OCI-LY7 (cell line): Measurements from ENCODE around the gene CPEB4. TPM values are rescaled to one million over a fixed set of nuclear protein-coding genes. Genes with fewer than 3 reads are reported as not detected.

Experiments
- BruUV-seq: library from RNA; stranded (reverse); fragments of 400-500 nt; replicated peaks from 2 replicates; lab custom pipeline; 2021; lab: Mats Ljungman, UMichigan
- CTCF ChIA-PET: fragments of 300-600 bp; sonication (Branson Sonifier 250); formaldehyde crosslinking; loops from one replicate; lab custom pipeline; 2022; ENCODE audit warnings: antibody characterized with exemption; ENCODE audit not compliant: unreplicated experiment; lab: Charles Lee
- POLR2A ChIA-PET: fragments of 300-600 bp; sonication (Branson Sonifier 250); formaldehyde crosslinking; loops from one replicate; lab custom pipeline; 2022; ENCODE audit warnings: antibody characterized with exemption; lab: Charles Lee
- DNase-seq: peaks from one replicate; pipeline ENCODE4 v3.0.0-alpha.2; 2015; ENCODE audit warnings: low spot score
- H2AFZ ChIP-seq: fragments of 200-600 bp; sonication (generic), shearing (Covaris generic); 2 replicates; pipeline ENCODE4 v1.6.1; 2014; ENCODE audit warnings: mild to moderate bottlenecking, antibody characterized with exemption, low read length, moderate library complexity
- H3K27ac ChIP-seq: fragments of 200-600 bp; sonication (generic); 2 replicates; pipeline ENCODE4 v1.5.1; 2014; ENCODE audit warnings: mixed run types, low read depth, mild to moderate bottlenecking, moderate library complexity, low read length, inconsistent platforms; ENCODE audit not compliant: poor library complexity, severe bottlenecking
- H3K36me3 ChIP-seq: fragments of 200-600 bp; sonication (generic); 2 replicates; pipeline ENCODE4 v1.6.1; 2014; ENCODE audit warnings: mild to moderate bottlenecking, antibody characterized with exemption, low read length, moderate library complexity, mixed read lengths; ENCODE audit not compliant: insufficient read depth
- H3K4me1 ChIP-seq: fragments of 200-600 bp; sonication (generic); 2 replicates; pipeline ENCODE4 v1.5.1; 2014; ENCODE audit warnings: mild to moderate bottlenecking, low read length; ENCODE audit not compliant: insufficient read depth, poor library complexity, severe bottlenecking
- H3K4me2 ChIP-seq: fragments of 200-600 bp; sonication (generic); 2 replicates; pipeline ENCODE4 v1.6.1; 2014; ENCODE audit warnings: mild to moderate bottlenecking, low read length
- H3K4me3 ChIP-seq: fragments of 200-600 bp; sonication (generic); 2 replicates; pipeline ENCODE4 v1.5.1; 2014; ENCODE audit warnings: mild to moderate bottlenecking, low read depth, low read length; ENCODE audit not compliant: poor library complexity, severe bottlenecking
- H3K79me2 ChIP-seq: fragments of 200-600 bp; sonication (generic); 2 replicates; pipeline ENCODE4 v1.6.1; 2016; ENCODE audit warnings: low read depth, mild to moderate bottlenecking, low read length, moderate library complexity, mixed read lengths; ENCODE audit not compliant: insufficient read depth
- H3K9me2 ChIP-seq: fragments of 200-600 bp; sonication (generic); 2 replicates; pipeline ENCODE4 v1.6.1; 2016; ENCODE audit warnings: mild to moderate bottlenecking, low read length, mixed read lengths; ENCODE audit not compliant: insufficient read depth
- H3K9me3 ChIP-seq: fragments of 200-600 bp; sonication (generic); 2 replicates; pipeline ENCODE4 v1.6.1; 2014; ENCODE audit warnings: mild to moderate bottlenecking, mixed run types, low read length, mixed read lengths
- H4K20me1 ChIP-seq: fragments of 200-600 bp; sonication (generic); 2 replicates; pipeline ENCODE4 v1.6.1; 2014; ENCODE audit warnings: mild to moderate bottlenecking, antibody characterized with exemption, low read length, moderate library complexity, mixed read lengths; ENCODE audit not compliant: insufficient read depth
- EZH2phosphoT487 ChIP-seq: fragments of 200-600 bp; sonication (generic); IDR thresholded peaks from 2 replicates; pipeline ENCODE4 v1.6.1; 2018; ENCODE audit warnings: low read depth, borderline replicate concordance, mild to moderate bottlenecking, mixed run types, antibody characterized with exemption, low read length, moderate library complexity, mixed read lengths
- intact Hi-C: fragments of 100-400 bp; cut with micrococcal nuclease; formaldehyde crosslinking; loops from one replicate; pipeline ENCODE4 v1.10.0; 2022; ENCODE audit not compliant: unreplicated experiment
- total RNA-seq, 2 experiments: library from RNA; depleted of rRNA in 1 of 2; stranded (reverse); fragments of >200 nt in 1 of 2; shearing (Covaris generic) in 1 of 2; gene quantifications; 2 replicates each; pipeline ENCODE4 v1.2.3, GENCODE V29; 2014 to 2022
- TF ChIP-seq, protein P1 (sequence below): fragments of 200-600 bp; sonication (generic); conservative IDR thresholded peaks from 2 replicates; pipeline ENCODE4 v1.5.1; 2014; ENCODE audit warnings: mild to moderate bottlenecking, antibody characterized with exemption, low read length, moderate library complexity, mixed read lengths

The CPEB4 gene
- total RNA-seq, 2 experiments from 2014 or later, result 12.6 to 31.8 TPM

DNA sequence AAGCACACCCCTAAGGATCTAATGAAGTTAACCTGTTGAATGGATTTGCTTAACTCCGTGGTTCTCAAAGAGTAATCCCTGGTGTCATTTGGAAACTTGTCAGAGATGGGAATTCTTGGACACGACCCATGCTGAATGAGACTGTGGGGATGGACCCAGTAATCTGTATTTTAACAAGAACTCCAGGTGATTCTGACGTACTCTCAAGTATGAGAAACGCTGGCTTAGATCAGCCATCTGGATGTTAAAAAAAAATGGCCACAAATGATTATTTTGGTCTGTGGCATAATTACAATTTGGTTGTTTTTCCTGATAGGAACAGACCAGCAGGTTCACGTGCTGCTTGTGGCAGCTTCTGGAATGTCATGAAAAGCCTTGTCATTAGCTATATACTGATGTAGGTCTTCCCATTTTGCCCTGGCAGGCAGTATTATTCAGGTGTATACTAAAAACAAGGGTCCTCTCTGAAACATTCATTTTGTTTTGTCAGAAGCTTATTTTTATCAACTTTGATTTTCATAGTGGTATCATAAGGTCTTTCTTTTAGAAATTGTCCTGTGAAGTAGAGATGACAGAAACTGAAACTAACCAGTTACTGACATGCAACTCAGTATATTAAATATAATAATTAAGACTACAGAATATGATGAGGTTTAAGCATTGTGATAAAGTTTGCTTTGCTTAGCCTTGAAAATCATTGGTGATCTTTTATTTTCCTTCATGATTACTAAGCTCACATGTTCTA is 15.4 kb downstream of the CPEB4 start:
- Histone ChIP-seq H3K9me3 (no peaks in the 10 kb centered on the region), H3K4me2 (peak overlapping the region; percentile 85), H3K9me2 (no peaks in the 10 kb centered on the region), H3K79me2 (peaks cover 100% of the 10 kb centered on the region), H3K27ac (peak overlapping the region; percentile 57), H3K36me3 (peaks cover 23% of the 10 kb centered on the region), H3K4me1 (peaks cover 88% of the 10 kb centered on the region), H4K20me1 (no peaks in the 10 kb centered on the region), H3K4me3 (peak overlapping the region; percentile 56), H2AFZ (peak overlapping the region; percentile 17; the same call in 1 of the 2 replicates)
- ChIA-PET CTCF (interaction anchor here (1.3 to 2.2 kb wide), 3 partner anchors 10 to 158 kb away, joined by 3 to 8 read pairs (median 4); partner anchors contain the start of gene CPEB4), POLR2A (interaction anchor here (0.5 to 5.8 kb wide), 17 partner anchors 10 to 169 kb away, joined by 3 to 114 read pairs (median 5); no protein-coding TSS in a partner anchor)
- DNase-seq, result no peak
- BruUV-seq, result no TSS peak
- intact Hi-C loops, result no loop called here
- no peak for TF ChIP-seq EZH2phosphoT487
- TF ChIP-seq, protein P1, sequence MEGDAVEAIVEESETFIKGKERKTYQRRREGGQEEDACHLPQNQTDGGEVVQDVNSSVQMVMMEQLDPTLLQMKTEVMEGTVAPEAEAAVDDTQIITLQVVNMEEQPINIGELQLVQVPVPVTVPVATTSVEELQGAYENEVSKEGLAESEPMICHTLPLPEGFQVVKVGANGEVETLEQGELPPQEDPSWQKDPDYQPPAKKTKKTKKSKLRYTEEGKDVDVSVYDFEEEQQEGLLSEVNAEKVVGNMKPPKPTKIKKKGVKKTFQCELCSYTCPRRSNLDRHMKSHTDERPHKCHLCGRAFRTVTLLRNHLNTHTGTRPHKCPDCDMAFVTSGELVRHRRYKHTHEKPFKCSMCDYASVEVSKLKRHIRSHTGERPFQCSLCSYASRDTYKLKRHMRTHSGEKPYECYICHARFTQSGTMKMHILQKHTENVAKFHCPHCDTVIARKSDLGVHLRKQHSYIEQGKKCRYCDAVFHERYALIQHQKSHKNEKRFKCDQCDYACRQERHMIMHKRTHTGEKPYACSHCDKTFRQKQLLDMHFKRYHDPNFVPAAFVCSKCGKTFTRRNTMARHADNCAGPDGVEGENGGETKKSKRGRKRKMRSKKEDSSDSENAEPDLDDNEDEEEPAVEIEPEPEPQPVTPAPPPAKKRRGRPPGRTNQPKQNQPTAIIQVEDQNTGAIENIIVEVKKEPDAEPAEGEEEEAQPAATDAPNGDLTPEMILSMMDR, result no peak

DNA sequence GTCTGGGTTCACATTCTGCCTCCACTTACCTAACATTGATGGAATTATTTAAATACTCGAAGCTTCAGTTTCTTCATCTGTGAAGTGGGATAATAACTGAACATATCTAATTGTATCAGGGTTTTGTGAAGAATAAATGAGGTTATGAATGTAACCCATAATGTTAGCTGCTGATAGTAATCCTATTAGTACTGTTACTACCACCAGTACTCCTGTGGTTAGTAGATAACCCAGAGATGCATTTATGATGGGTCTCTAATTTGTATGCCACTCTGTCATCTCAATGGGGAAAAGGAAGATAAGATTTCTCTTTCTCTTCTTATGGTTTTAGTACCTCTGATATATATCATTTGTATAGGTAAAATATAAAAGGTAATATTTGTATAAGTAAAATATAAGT is 16.0 kb downstream of the CPEB4 start:
- peak overlapping the region; percentile 56 for H3K4me3 ChIP-seq
- ChIA-PET POLR2A (interaction anchor here (0.9 to 5.8 kb wide), 14 partner anchors 11 to 169 kb away, joined by 3 to 114 read pairs (median 4); no protein-coding TSS in a partner anchor), CTCF (interaction anchor here (1.3 to 2.2 kb wide), 3 partner anchors 11 to 158 kb away, joined by 3 to 8 read pairs (median 4); partner anchors contain the start of gene CPEB4)
- TF ChIP-seq EZH2phosphoT487, result no peak
- TF ChIP-seq, protein P1, result no peak
- no peaks in the 10 kb centered on the region for H4K20me1 ChIP-seq
- H2AFZ ChIP-seq, result no peak overlapping the region
- peak overlapping the region; percentile 85 for H3K4me2 ChIP-seq
- H3K36me3 ChIP-seq, result peaks cover 22% of the 10 kb centered on the region; the same call in 1 of the 2 replicates
- DNase-seq, result no peak
- peaks cover 100% of the 10 kb centered on the region for H3K79me2 ChIP-seq
- H3K9me2 ChIP-seq, result no peaks in the 10 kb centered on the region
- peaks cover 88% of the 10 kb centered on the region for H3K4me1 ChIP-seq
- intact Hi-C loops, result no loop called here
- peak overlapping the region; percentile 57 for H3K27ac ChIP-seq
- BruUV-seq, result no TSS peak
- H3K9me3 ChIP-seq, result no peaks in the 10 kb centered on the region
